ACHN (cell line): Measurements from ENCODE around the gene GHDC.
"Not testable (repeated sequence)": the region's sequence is repeated elsewhere in the genome, so short reads cannot be mapped to it uniquely, and the experiment has no call there.

Experiments used
- DNase-seq: peaks from one replicate; pipeline ENCODE4 v3.0.0-alpha.2; 2015
- in situ Hi-C: cut with HindIII; loops from 2 replicates; pipeline ENCODE4 v1.10.0; 2017; ENCODE audit warnings: low sequenced_read_pairs, low pct_ligation_motif_present, low pct_unique_long_range_greater_than_20kb

Gene GHDC

DNA sequence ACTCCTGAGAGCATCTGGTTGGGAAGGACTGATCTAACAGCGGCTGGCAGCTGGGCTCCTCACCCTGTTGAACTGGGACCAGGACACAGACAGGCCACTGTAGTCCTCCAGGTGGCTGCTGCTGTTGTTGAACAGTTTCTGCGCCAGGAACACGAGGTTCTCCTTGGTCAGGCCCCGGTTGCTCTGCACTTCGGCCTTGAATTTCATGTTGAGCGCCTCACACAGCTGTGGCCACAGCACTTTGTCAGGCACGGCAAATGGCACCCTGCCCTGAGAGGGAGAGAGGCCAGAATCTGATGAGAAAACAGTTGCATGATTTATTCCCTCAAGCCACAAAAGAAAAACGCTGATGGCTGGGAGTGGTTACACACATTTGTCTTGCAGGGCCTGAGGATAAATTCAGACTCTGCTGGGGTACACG, 17.6 kb upstream of the GHDC start:
- DNase-seq, in situ Hi-C loops: not testable (repeated sequence)

DNA sequence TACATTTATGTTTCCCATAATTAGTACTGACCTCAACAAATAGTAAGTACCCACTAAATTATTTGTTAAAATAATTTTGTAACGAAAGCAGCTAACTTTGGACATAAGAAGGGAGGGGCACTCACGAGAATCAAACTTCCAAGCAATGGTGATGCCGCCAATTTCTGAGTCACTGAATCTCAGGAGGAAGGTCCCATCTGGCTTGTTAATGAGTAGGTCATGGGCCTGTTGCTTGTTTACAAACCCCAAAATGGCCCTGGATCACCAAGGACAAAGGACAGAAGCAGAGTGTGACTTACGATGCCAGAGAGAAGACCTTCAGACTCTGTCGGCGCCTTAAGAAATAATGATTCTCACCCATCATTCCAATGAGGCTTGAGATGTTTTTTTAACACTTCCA, 15.8 kb upstream of the GHDC start:
- no peak for DNase-seq
- in situ Hi-C loops: no loop called here

GRCh38 chr17:42206153-42206612, 11.9 kb upstream of the GHDC start:
- in situ Hi-C loops, DNase-seq: not testable (repeated sequence)

DNA sequence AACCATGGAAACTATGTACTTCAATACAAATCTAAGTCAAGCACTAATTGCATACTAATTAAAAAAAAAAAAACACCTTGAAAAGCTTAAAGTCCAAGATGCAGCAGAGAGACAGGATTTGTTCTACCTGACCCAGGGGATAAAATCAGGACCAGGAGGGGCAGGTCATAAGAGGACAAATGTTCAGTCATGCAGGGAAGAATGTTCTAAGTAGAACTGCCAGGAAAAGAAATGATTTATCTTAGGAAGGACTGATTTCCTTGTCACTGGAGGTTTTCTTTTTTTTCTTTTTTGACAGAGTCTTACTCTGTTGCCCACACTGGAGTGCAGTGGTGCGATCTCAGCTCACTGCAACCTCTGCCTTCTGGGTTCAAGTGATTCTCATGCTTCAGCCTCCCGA, 9.1 kb upstream of the GHDC start:
- in situ Hi-C loops: no loop called here
- DNase-seq: peak; percentile 28

DNA sequence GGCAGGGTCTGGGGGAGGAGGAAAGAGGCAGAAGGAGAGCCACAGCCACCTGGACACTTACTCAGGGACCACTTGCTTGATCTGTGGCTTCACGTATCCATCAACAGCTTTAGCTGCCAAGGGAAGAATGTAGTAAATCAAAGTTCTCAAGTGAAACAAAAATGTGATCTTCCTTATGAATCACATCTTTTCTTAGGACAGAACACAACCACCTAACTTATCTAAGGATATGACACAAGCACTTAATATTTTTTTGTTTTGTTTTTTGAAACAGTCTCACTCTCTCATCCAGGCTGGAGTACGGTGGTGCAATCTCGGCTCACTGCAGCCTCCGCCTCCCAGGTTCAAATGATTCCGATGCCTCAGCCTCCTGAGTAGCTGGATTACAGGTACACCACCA, 8.4 kb upstream of the GHDC start:
- in situ Hi-C loops: no loop called here
- DNase-seq: no peak

GRCh38 chr17:42202159-42202558, 7.9 kb upstream of the GHDC start:
- in situ Hi-C loops: no loop called here

GRCh38 chr17:42201458-42201772, 7.1 kb upstream of the GHDC start:
- in situ Hi-C loops: no loop called here
- no peak for DNase-seq

More at GRCh38 chr17:42202159-42202558, 7.9 kb upstream of the GHDC start:
- no peak for DNase-seq

DNA sequence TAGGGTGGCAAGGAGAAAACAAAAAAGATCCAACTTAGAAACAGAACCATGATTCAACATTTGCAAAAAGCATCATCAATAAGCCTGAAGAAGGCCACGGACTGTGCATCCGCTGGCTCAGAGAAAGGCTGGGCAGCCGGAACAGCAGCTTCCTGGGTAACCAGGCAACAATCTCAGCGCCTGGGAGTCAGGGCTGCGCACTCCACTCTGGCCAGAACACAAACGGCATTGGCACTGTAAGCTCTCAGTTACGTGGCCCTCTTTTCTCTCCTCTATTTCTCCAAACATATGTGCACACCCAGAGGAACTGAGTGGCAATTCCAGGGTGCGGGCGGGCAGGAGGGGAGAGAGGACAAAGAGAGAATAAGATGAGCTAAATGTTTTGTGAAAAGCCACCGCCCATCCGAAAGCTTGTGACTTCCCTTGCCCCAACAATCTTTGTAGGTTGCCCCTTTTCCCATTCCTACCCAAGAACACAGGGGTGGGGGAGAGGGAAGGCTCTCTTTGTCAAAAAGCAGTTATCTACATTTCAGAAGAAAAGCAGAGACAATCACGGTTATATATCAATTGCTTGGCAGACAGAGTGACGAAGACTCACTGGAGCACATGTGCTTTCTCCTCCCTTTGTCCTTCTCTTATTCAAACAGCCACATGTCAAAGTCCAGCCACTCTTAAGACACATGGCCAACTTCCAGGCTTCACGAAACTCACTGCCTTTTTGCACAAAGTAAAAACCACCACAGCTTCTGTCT, 6.6 kb upstream of the GHDC start:
- no peak for DNase-seq
- in situ Hi-C loops: no loop called here

DNA sequence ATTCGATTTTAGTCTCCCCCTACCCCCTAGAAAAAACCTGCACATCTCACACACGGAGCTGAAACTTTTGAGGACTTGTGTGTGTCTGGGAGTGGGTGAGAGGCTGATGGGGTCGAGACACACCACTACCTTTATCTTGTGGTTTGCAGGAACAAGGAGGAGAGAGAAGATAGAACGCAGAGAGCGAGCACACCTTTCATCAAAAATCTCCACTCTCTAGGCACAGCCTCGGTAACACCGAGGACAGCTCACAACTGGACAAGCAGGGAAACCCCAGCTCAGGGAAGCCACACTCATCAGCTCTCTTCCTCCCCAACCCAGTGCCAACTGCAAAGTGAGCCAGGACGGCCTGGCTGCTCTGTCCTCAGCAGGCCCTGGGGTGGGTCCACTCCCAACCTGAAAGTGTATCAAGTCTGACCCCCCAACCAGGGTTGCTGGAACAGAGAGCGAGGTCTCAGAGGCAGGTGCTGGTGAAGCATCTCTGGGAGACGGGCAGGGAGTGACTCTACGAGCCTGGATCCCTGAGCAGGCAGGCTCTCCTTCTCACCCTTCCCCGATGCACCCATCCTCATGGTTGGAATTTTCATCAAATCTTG, 5.2 kb upstream of the GHDC start:
- no peak for DNase-seq
- in situ Hi-C loops: no loop called here

DNA sequence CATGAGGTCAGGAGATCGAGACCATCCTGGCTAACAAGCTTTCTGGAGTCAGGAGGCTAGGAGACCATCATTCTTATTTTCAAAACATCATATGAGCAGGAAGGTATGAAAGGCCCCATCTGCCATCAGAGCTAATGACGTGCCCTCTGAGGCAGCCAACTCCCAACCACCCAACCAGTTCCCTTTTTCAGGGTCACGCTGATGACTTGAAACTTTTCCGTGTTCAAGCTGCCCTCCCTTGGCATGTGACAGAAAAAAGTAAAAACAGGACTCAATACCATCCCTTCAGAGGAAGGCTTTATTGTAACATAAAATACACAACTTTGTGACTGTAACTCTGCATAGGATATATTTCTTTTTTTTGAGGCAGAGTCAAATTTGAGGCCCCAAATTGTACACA, 4.6 kb upstream of the GHDC start:
- DNase-seq: no peak
- in situ Hi-C loops: no loop called here

DNA sequence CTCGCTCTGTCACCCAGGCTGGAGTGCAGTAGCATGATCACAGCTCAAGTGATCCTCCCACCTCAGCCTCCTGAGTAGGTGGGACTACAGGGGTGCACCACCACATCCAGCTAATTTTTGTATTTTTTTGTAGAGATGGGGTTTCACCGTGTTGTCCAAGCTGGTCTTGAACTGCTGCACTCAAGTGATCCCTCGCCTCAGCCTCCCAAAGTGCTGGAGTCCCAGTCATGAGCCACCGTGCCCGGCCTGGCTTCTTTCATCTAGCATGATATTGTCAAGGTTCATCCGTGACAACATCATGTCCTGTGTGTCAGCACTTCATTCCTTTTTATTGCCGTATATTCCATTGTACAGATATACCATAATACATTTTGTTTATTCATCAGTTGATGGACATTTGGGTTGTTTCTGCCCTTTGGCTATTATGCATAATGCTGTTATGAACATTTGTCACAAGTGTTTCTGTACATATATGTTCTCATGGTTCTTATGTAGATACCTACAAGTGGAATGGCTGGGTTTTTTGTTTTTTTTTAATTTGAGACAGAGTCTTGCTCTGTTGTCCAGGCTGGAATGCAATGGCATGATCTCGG, 3.4 kb upstream of the GHDC start:
- DNase-seq: no peak
- in situ Hi-C loops: no loop called here

DNA sequence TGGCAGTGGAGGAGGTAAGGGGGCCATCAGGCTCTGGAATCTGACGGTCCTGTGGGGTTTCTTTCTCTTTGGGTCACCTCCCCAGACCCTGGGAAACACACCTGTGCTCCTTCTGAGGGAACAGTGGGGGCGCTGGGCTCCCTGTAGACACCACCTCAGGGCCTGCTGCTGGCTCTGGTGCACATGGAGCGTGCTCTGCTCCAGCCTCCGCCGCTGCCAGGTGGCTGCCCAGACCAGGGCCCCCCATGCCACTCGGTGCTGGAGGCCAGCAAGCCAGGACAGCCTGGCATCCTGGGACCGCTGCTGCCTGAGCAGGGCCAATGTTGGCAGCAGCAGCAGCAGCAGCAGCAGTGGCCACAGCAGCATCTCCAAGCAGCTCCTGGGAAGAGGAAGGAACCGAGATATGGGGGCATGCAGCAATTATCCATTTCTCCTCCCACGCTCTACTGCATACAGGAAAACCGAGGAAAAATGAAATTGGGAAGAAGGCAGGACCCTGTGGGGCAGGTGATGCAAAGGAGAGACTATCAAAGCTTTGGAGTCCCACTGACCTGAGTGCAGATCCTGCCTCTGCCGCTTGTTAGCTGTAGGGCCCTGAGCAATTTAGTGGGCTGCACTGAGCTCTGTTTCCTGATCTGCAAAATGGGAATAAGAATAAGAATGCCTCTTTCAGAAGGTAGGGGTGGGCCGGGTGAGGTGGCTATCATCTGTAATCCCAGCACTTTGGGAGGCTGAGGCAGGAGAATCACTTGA, 902 bp downstream of the GHDC start:
- in situ Hi-C loops: no loop called here
- no peak for DNase-seq

GRCh38 chr17:42192189-42193126, 1.8 kb downstream of the GHDC start:
- no peak for DNase-seq
- in situ Hi-C loops: no loop called here

DNA sequence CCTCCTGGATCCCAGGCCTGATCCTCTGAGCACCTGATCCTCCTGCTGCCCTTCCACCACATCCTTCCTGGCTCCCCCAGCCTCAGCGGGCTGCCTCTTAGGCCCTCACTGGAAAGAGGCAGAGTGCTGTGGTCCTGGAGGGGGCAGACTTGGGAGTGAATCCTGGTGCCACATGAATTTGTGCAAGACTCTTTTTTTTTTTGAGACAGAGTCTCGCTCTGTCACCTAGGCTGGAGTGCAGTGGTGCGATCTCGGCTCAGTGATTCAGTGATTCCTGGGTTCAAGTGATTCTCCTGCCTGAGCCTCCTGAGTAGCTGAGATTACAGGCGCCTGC, 3.1 kb downstream of the GHDC start:
- in situ Hi-C loops: no loop called here
- no peak for DNase-seq

DNA sequence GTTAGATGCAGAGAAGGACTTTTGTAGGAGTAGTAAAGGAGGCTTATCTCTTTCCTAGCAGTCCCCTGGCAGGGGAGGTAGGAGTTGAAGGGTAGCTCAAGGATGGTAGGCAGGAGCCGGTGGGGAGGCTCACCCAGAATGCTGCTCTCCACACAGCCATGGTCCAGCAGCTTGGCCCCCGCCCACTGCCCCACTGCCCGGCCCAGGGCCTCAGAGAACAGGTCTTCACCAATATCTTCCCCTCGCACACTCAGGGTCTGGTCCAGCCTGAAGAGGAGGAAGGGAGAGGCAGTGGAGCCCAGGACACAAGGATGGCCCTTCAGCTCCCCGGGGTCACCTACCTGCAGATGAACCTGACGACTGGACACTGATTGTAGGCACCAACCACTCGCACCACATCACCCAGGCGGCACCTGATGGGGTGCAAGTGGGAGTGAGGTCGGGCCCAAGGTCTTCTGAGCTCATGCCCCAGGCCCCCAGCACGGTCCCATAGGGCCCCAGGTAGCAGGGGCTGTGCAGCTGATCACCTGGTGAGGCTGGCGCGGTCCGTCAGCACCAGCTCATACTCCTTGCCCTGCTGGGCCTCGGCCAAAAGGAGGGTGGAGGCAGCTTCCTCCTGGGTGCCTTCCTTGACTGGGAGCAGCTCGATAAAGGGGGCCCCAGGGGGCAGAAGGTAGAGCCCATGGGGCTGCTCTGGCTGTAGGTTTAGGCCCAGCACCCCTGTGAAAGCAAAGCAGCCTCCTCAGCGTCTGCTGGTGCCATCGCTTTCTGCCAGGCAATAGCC, 3.6 kb downstream of the GHDC start:
- in situ Hi-C loops: no loop called here
- DNase-seq: no peak

GRCh38 chr17:42189651-42189965, 4.7 kb downstream of the GHDC start:
- DNase-seq: no peak
- in situ Hi-C loops: no loop called here

DNA sequence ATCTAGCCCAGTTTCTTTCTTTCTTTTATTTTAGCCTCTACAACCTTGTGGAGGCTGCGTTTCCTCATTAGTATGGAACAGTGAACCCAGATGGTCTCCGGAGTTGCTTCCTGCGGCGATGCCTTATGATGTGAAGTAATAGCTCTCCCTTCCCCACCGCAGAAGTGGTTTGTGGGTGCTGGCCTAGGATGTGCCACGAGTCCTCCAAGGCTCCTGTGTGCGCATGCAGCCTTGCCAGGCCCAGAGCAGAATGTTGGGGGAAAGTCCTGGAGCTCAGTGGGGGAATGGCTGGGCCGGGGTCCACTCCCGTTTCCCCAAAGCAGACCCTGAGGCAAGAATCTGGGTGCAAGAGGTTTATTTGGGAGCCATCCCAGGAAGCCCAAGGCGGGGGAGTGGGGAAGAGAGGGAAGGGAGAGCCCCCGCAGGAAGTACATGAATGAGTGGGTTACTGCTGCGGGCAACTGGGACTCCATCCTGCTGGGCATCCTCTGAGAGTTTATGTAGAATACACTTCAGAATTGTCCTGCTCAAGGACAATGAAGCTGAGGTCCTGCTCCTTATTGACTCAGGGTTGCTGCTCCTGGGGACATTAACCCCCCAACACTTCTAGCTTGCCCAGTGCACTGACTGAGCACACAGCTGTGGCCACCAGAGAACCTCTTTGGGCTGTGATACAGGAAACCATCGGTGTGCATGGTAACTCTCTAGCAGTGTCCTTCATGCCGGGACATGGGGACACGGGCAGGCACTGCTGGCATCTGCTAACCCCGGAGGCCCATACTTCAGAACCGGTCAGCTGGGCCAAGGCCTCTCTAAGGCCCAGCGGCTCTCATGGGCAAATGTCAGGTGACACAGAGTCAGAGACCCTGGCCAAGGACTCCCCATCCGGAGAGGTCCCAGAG, 5.3 kb downstream of the GHDC start:
- in situ Hi-C loops: no loop called here
- DNase-seq: no peak
